Gastroesophageal sphincter (tissue), 4 donors: Measurements from ENCODE around the gene TEDC2. TPM values are rescaled to one million over a fixed set of nuclear protein-coding genes. Genes with fewer than 3 reads are reported as not detected.
A peak's percentile ranks its signal among the peaks of the same experiment; 100 is the strongest.

Experiments used
- ATAC-seq: fragments of 150-250 bp; one replicate; pipeline ENCODE4 v1.9.1; 2016; ENCODE audit warnings: mild to moderate bottlenecking, moderate library complexity
- H3K27ac ChIP-seq, 4 donors: fragments of 200-600 bp; sonication (generic) in 3 of 4; 1 replicate in 3 of 4; 2 replicates in 1 of 4; pipeline ENCODE4 v1.5.1; 2016 to 2019
- H3K27me3 ChIP-seq: fragments of 200-600 bp; sonication (generic); one replicate; pipeline ENCODE4 v1.5.1; 2019
- H3K36me3 ChIP-seq, 2 donors: fragments of 200-600 bp; sonication (generic); one replicate each; pipeline ENCODE4 v1.5.1; 2019; ENCODE audit warnings: control low read depth in 1 of 2
- H3K4me1 ChIP-seq, 3 donors: fragments of 200-600 bp; sonication (generic); 1 replicate in 2 of 3; 2 replicates in 1 of 3; pipeline ENCODE4 v1.5.1; 2016 to 2019; ENCODE audit warnings: control low read depth in 2 of 3
- H3K4me3 ChIP-seq, 2 donors: fragments of 200-600 bp; sonication (generic); one replicate each; pipeline ENCODE4 v1.5.1; 2019; ENCODE audit warnings: mild to moderate bottlenecking in 1 of 2, moderate library complexity in 1 of 2
- H3K9me3 ChIP-seq, 3 donors: fragments of 200-600 bp; sonication (generic); one replicate each; pipeline ENCODE4 v1.5.1; 2017 to 2019; ENCODE audit warnings: control low read depth in 2 of 3
- CTCF ChIP-seq, 4 experiments: fragments of 200-600 bp in 2 of 4; fragments of 450-650 bp in 2 of 4; sonication (generic) in 1 of 4; IDR thresholded peaks; one replicate each; pipeline ENCODE4 v1.5.1; 2017 to 2019; ENCODE audit warnings: antibody characterized with exemption in 4 of 4, mild to moderate bottlenecking in 2 of 4, moderate library complexity in 2 of 4
- EP300 ChIP-seq: sonication (generic); formaldehyde crosslinking; IDR thresholded peaks from one replicate; pipeline ENCODE4 v1.6.1; 2017; ENCODE audit warnings: antibody characterized with exemption, mild to moderate bottlenecking
- POLR2A ChIP-seq, 2 donors: fragments of 450-650 bp; IDR thresholded peaks; one replicate each; pipeline ENCODE4 v1.6.1; 2017; ENCODE audit warnings: antibody characterized with exemption in 2 of 2, mild to moderate bottlenecking in 2 of 2, moderate library complexity in 1 of 2
- POLR2AphosphoS5 ChIP-seq: sonication (generic); formaldehyde crosslinking; IDR thresholded peaks from one replicate; pipeline ENCODE4 v1.6.1; 2017; ENCODE audit warnings: antibody characterized with exemption
- WGBS, 2 donors: methylation state at CpG; one replicate each; pipeline ENCODE4 v1.1.5; 2018; ENCODE audit warnings: low coverage in 1 of 2; 5-methylcytosine and 5-hydroxymethylcytosine counted together
- total RNA-seq, 4 donors: library from RNA; depleted of rRNA; stranded (reverse); fragments of >200 nt; gene quantifications; one replicate each; pipeline ENCODE4 v1.1.0, GENCODE V29; 2016

TEDC2 gene
- total RNA-seq, 4 donors from 2014 or later: 1.0 to 2.5 TPM; not detected in 2

GRCh38 chr16:2428051-2428783, 31.7 kb upstream of the TEDC2 start:
- peak in 2 of 4 experiments; percentile 44 to 53 for TF ChIP-seq CTCF (IDR thresholded peaks at IDR 0.05)
- no peak for TF ChIP-seq POLR2AphosphoS5
- H3K27me3 ChIP-seq: no peaks in the 10 kb centered on the region
- H3K27ac ChIP-seq: peak overlapping the region in 3 of 4 donors; percentile 83 to 85 (median 84)
- peak; percentile 12 for ATAC-seq
- peak overlapping the region; percentile 61 to 91 for H3K4me3 ChIP-seq
- WGBS, 2 donors: 70 to 86% methylated on average over 3 of the region's 28 CpGs
- H3K9me3 ChIP-seq: no peaks in the 10 kb centered on the region
- peaks cover 0 to 20% (median 10%) of the 10 kb centered on the region in 3 donors for H3K4me1 ChIP-seq
- H3K36me3 ChIP-seq: peaks cover 0 to 7% of the 10 kb centered on the region in 2 donors

- Histone ChIP-seq H3K27ac (peak overlapping the region in 3 of 4 donors; percentile 83 to 85 (median 84)), H3K4me3 (peak overlapping the region; percentile 61 to 91), H3K36me3 (peaks cover 0 to 7% of the 10 kb centered on the region in 2 donors), H3K4me1 (peaks cover 0 to 20% (median 10%) of the 10 kb centered on the region in 3 donors), H3K27me3 (no peaks in the 10 kb centered on the region), H3K9me3 (no peaks in the 10 kb centered on the region)
- TF ChIP-seq POLR2A (IDR thresholded peaks at IDR 0.05) (peak in 1 of 2 donors; percentile 18), CTCF (IDR thresholded peaks at IDR 0.05) (peak in 1 of 4 experiments; percentile 7), POLR2AphosphoS5 (no peak), EP300 (no peak)
- WGBS, 2 donors: no CpG with 5 or more reads among the region's 24 CpGs
- ATAC-seq: peak; percentile 57
Observed at GRCh38 chr16:2428784-2429033, 31.2 kb upstream of the TEDC2 start.

GRCh38 chr16:2429034-2429770, 30.7 kb upstream of the TEDC2 start, which contains the start of gene CCNF:
CCNF (plus strand) TSS chr16:2429447; CDS start chr16:2429482, 35 bp downstream.
- H3K4me3 ChIP-seq: peak within 1 kb of the TSS; percentile 76 to 91
- peaks cover 0 to 7% of the 10 kb centered on the region in 2 donors for H3K36me3 ChIP-seq
- H3K27ac ChIP-seq: peak within 1 kb of the TSS; percentile 5 to 85 (median 84)
- no peaks in the 10 kb centered on the region for H3K27me3 ChIP-seq
- peak; percentile 98 for ATAC-seq
- TF ChIP-seq EP300 (no peak), POLR2A (IDR thresholded peaks at IDR 0.05) (peak; percentile 3 to 32), CTCF (IDR thresholded peaks at IDR 0.05) (peak in 3 of 4 experiments; percentile 26 to 43 (median 38)), POLR2AphosphoS5 (peak; percentile 43)
- peaks cover 0 to 20% (median 10%) of the 10 kb centered on the region in 3 donors for H3K4me1 ChIP-seq
- no peaks in the 10 kb centered on the region for H3K9me3 ChIP-seq
- no CpG with 5 or more reads among the region's 103 CpGs for WGBS, 2 donors

- WGBS, 2 donors: 16 to 25% methylated on average over 9 to 20 of the region's 46 CpGs
- H3K36me3 ChIP-seq: peaks cover 0 to 10% of the 10 kb centered on the region in 2 donors
- peak overlapping the region; percentile 5 to 85 (median 84) for H3K27ac ChIP-seq
- TF ChIP-seq EP300: no peak
- no peak for TF ChIP-seq POLR2A (IDR thresholded peaks at IDR 0.05)
- TF ChIP-seq CTCF (IDR thresholded peaks at IDR 0.05): no peak
- no peak for TF ChIP-seq POLR2AphosphoS5
- peaks cover 0 to 20% (median 10%) of the 10 kb centered on the region in 3 donors for H3K4me1 ChIP-seq
- H3K27me3 ChIP-seq: no peaks in the 10 kb centered on the region
- H3K9me3 ChIP-seq: no peaks in the 10 kb centered on the region
- H3K4me3 ChIP-seq: peak overlapping the region; percentile 76 to 91
- no peak for ATAC-seq
Observed at GRCh38 chr16:2429771-2430663, 29.9 kb upstream of the TEDC2 start.
